ENCODE results near the gene KRTAP4-8.

DNA sequence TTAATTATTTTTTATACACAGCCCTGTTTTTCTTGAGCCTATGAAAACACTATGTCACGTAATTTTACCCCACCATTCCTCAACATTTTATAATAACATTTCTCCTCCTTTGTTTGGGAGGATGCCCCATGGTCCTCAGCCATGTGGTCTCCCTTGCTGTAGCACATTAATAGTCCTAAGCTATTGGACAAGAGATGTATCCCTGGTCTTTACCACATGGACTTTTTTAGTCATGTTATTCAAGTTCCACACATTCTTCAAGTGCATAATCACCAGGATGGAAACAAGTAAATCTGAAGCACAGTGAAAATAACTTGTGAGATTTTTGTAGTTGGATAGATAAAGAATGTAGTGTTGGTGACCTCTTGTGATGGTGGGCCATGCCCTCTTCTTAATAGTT, 36.0 kb downstream of the KRTAP4-8 start:
- TF ChIP-seq POLR2A (IDR thresholded peaks at IDR 0.05): no peak
- TF ChIP-seq, protein P1, sequence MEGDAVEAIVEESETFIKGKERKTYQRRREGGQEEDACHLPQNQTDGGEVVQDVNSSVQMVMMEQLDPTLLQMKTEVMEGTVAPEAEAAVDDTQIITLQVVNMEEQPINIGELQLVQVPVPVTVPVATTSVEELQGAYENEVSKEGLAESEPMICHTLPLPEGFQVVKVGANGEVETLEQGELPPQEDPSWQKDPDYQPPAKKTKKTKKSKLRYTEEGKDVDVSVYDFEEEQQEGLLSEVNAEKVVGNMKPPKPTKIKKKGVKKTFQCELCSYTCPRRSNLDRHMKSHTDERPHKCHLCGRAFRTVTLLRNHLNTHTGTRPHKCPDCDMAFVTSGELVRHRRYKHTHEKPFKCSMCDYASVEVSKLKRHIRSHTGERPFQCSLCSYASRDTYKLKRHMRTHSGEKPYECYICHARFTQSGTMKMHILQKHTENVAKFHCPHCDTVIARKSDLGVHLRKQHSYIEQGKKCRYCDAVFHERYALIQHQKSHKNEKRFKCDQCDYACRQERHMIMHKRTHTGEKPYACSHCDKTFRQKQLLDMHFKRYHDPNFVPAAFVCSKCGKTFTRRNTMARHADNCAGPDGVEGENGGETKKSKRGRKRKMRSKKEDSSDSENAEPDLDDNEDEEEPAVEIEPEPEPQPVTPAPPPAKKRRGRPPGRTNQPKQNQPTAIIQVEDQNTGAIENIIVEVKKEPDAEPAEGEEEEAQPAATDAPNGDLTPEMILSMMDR (IDR thresholded peaks at IDR 0.05): no peak
